A549 (cell line): ENCODE measurements around the gene OBP2A. TPM values are rescaled to one million over a fixed set of nuclear protein-coding genes. Genes with fewer than 3 reads are reported as not detected.
A peak's percentile ranks its signal among the peaks of the same experiment; 100 is the strongest.

Experiments used
- ATAC-seq, 2 experiments: fragments of 200-7000 bp in 1 of 2; fragments of >200 bp in 1 of 2; cut with Nextera tagmentation in 1 of 2; cut with Tn5 transposase in 1 of 2; 3 replicates each; pipeline versions ENCODE4 v1.8.0 to v1.9.1; 2018 to 2020; ENCODE audit warnings: mild to moderate bottlenecking in 1 of 2, moderate library complexity in 1 of 2
- CTCF ChIA-PET: fragments of 300-600 bp; sonication (Branson Sonifier 250); formaldehyde crosslinking; extraction: SDS; loops from one replicate; lab custom pipeline; 2021; ENCODE audit warnings: antibody characterized with exemption, inconsistent platforms; lab: Yijun Ruan, JAX
- POLR2A ChIA-PET: fragments of 350-600 bp; formaldehyde crosslinking; extraction: SDS; loops from one replicate; lab custom pipeline; 2021; ENCODE audit warnings: antibody characterized with exemption, inconsistent platforms; lab: Yijun Ruan, JAX
- DNase-seq, 2 experiments: peaks; one replicate each; pipeline versions ENCODE4 v3.0.0 to v3.0.0-alpha.2; 2011 to 2016; ENCODE audit warnings: low read depth in 1 of 2, low spot score in 1 of 2
- FAIRE-seq: peaks from 2 replicates; lab custom pipeline; 2011; peaks lifted over from hg19 to GRCh38; lab: Jason Lieb, UNC
- H3K27ac ChIP-seq, 2 experiments: fragments of >200 bp; sonication (Bioruptor Twin); formaldehyde crosslinking; 3 replicates each; pipeline ENCODE4 v1.5.1; 2016 to 2017
- H3K4me1 ChIP-seq: fragments of >200 bp; sonication (Bioruptor Twin); formaldehyde crosslinking; 3 replicates; pipeline ENCODE4 v1.6.1; 2016
- H3K4me2 ChIP-seq: fragments of >200 bp; sonication (Bioruptor Twin); formaldehyde crosslinking; 3 replicates; pipeline ENCODE4 v1.6.1; 2016
- H3K4me3 ChIP-seq: fragments of >200 bp; sonication (Bioruptor Twin); formaldehyde crosslinking; 3 replicates; pipeline ENCODE4 v1.5.1; 2016
- H3K9me3 ChIP-seq: fragments of >200 bp; sonication (Bioruptor Twin); formaldehyde crosslinking; 3 replicates; pipeline ENCODE4 v1.6.1; 2016
- FOSB ChIP-seq: fragments of 250-450 bp; sonication (Bioruptor Pico); IDR thresholded peaks from 2 replicates; pipeline ENCODE4 v1.5.0; 2020; ENCODE audit warnings: mild to moderate bottlenecking, moderate library complexity
- FOXS1 ChIP-seq: fragments of 250-450 bp; sonication (Bioruptor Pico); IDR thresholded peaks from 2 replicates; pipeline ENCODE4 v1.5.0; 2020; ENCODE audit warnings: mild to moderate bottlenecking, moderate library complexity
- HDAC2 ChIP-seq: fragments of 200-600 bp; sonication (generic); IDR thresholded peaks from 2 replicates; pipeline ENCODE4 v1.6.1; 2016
- HEYL ChIP-seq: fragments of 250-450 bp; sonication (Bioruptor Pico); IDR thresholded peaks from 2 replicates; pipeline ENCODE4 v1.8.0; 2021; ENCODE audit warnings: mild to moderate bottlenecking, moderate library complexity
- HOXA7 ChIP-seq: fragments of 250-450 bp; sonication (Bioruptor Pico); IDR thresholded peaks from 2 replicates; pipeline ENCODE4 v1.5.0; 2020; ENCODE audit warnings: mild to moderate bottlenecking, moderate library complexity
- JUNB ChIP-seq: fragments of >200 bp; sonication (Bioruptor Twin); formaldehyde crosslinking; IDR thresholded peaks from 2 replicates; pipeline ENCODE4 v1.6.1; 2016
- MAFK ChIP-seq: fragments of 450-650 bp; IDR thresholded peaks from 2 replicates; pipeline ENCODE4 v1.6.1; 2014; ENCODE audit not compliant: partially characterized antibody
- MAX ChIP-seq: IDR thresholded peaks from 2 replicates; pipeline ENCODE4 v1.6.1; 2012
- MYC ChIP-seq: IDR thresholded peaks from 2 replicates; pipeline ENCODE4 v1.6.1; 2012; ENCODE audit warnings: mild to moderate bottlenecking, inconsistent platforms, low read length, improper control_type of control experiment, borderline replicate concordance
- NPAS2 ChIP-seq: fragments of 250-450 bp; sonication (Bioruptor Pico); IDR thresholded peaks from 2 replicates; pipeline ENCODE4 v1.8.0; 2022; ENCODE audit warnings: mild to moderate bottlenecking, moderate library complexity, borderline replicate concordance
- RAD21 ChIP-seq, 2 experiments: fragments of >200 bp in 1 of 2; sonication (Bioruptor Twin) in 1 of 2; formaldehyde crosslinking in 1 of 2; IDR thresholded peaks in 1 of 2; conservative IDR thresholded peaks in 1 of 2; 2 replicates in 1 of 2; 3 replicates in 1 of 2; pipeline ENCODE4 v1.6.1; 2012 to 2018; ENCODE audit warnings: inconsistent platforms in 1 of 2
- REST ChIP-seq: fragments of 200-600 bp; sonication (generic); IDR thresholded peaks from 2 replicates; pipeline ENCODE4 v1.6.1; 2016; ENCODE audit warnings: antibody characterized with exemption, mild to moderate bottlenecking, moderate library complexity
- RFX5 ChIP-seq: fragments of 450-650 bp; IDR thresholded peaks from 2 replicates; pipeline ENCODE4 v1.7.1; 2014; ENCODE audit warnings: antibody characterized with exemption, mild to moderate bottlenecking, moderate library complexity
- WGBS: methylation state at CpG from one replicate; pipeline ENCODE4 v1.1.6; 2017; ENCODE audit errors: missing lambda C conversion rate; 5-methylcytosine and 5-hydroxymethylcytosine counted together
- polyA plus RNA-seq, 4 experiments: library from polyadenylated mRNA; depleted of rRNA in 3 of 4; stranded (reverse); fragments of >200 nt; fragmentation: RNase III in 1 of 4; extraction: RNeasy Plus Mini Kit Qiagen cat#74134 plus additional on column Dnase treatment in 1 of 4; gene quantifications; 2 replicates in 3 of 4; 3 replicates in 1 of 4; pipeline ENCODE4 v1.2.3, GENCODE V29; 2011 to 2017
- TF ChIP-seq, protein P1 (sequence below): fragments of 150-350 bp; IDR thresholded peaks from 2 replicates; pipeline ENCODE4 v1.6.1; 2014; ENCODE audit warnings: low read depth, mild to moderate bottlenecking, low read length
- TF ChIP-seq, protein P2 (sequence below): fragments of >200 bp; sonication (Bioruptor Twin); formaldehyde crosslinking; IDR thresholded peaks from 2 replicates; pipeline ENCODE4 v1.6.1; 2016

Gene OBP2A
- polyA plus RNA-seq, 2 of the 4 experiments (the other 2 are of a cell fraction), result not detected

DNA sequence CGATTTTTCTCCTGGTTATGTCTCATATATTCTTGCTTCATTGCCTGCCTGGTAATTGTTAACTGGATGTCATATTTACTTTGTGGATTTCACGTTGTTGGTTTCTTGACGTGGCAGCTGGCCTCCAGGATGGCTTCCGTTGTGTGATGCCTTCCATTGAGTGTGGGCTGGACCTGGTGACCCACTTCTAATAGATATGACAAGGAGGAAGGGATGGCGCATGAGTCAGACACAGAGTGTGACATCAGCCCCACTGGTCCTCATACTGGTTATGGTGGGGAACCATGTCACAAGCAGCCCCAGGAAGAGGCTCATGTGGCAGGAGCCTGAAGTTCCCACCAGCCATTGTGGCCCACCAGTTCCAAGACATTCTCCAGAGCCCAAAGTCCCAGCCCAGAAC lies 9.3 kb downstream of the OBP2A start:
- ATAC-seq, result peak; percentile 34 to 51; a peak in 3 of 6 replicates
- Histone ChIP-seq H3K4me3 (no peak overlapping the region), H3K9me3 (no peaks in the 10 kb centered on the region), H3K27ac (no peak overlapping the region), H3K4me2 (0 out of 3 replicates have a peak overlapping the region, but pooled peaks have one; percentile 3), H3K4me1 (0 out of 3 replicates have a peak, but pooled peaks cover 2% of the 10 kb centered on the region)
- CTCF ChIA-PET, result interaction anchor here (1.5 kb wide), 1 partner anchor 48 kb away, joined by 4 read pairs; no protein-coding TSS in a partner anchor
- WGBS, result 14% methylated on average over 5 of the region's 5 CpGs
- no peak for FAIRE-seq
- TF ChIP-seq, protein P1, sequence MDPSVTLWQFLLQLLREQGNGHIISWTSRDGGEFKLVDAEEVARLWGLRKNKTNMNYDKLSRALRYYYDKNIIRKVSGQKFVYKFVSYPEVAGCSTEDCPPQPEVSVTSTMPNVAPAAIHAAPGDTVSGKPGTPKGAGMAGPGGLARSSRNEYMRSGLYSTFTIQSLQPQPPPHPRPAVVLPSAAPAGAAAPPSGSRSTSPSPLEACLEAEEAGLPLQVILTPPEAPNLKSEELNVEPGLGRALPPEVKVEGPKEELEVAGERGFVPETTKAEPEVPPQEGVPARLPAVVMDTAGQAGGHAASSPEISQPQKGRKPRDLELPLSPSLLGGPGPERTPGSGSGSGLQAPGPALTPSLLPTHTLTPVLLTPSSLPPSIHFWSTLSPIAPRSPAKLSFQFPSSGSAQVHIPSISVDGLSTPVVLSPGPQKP, result no peak
- no peak for TF ChIP-seq MYC
- TF ChIP-seq HOXA7 (CRISPR knock-in tag), result no peak
- TF ChIP-seq HDAC2, result no peak
- TF ChIP-seq FOSB (CRISPR knock-in tag), result no peak
- TF ChIP-seq REST, result no peak
- no peak for TF ChIP-seq JUNB
- no peak for TF ChIP-seq RAD21 (conservative IDR thresholded peaks at IDR 0.05 in 1 of 2, IDR thresholded peaks at IDR 0.05 in 1 of 2)
- POLR2A ChIA-PET, result no interaction called here
- peak in 1 of 2 experiments; percentile 55 for DNase-seq

DNA sequence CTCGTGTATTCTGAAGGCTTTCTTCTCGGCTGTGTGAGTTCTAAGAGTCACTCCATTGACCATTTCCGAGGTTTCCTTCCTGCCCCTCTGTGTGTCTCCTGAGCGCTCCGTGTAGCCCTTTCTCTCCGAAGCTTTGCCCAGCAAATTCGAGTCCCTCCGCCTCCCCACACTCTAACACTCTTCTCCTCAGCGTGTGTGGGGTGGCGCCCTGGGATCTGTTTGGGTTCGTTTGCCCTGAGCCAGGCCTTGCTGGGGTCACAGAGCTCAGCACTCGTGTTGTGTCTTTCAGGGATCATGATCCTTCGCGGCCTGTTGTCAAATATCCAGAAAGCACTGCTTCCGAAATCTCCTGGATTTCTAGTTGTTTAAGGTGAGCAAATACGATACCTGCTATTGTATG lies 10.0 kb downstream of the OBP2A start:
- POLR2A ChIA-PET, result no interaction called here
- ATAC-seq, result no peak
- no peak for DNase-seq
- H3K9me3 ChIP-seq, result no peaks in the 10 kb centered on the region; the same call in 2 of the 3 replicates
- no peak overlapping the region for H3K27ac ChIP-seq
- 72% methylated on average over 16 of the region's 16 CpGs for WGBS
- H3K4me3 ChIP-seq, result no peak overlapping the region
- FAIRE-seq, result no peak
- no peak for TF ChIP-seq MAFK
- no peak for TF ChIP-seq HOXA7 (CRISPR knock-in tag)
- TF ChIP-seq NPAS2 (CRISPR knock-in tag), result no peak
- TF ChIP-seq HEYL, result no peak
- TF ChIP-seq RFX5, result no peak
- no peak for TF ChIP-seq FOXS1 (CRISPR knock-in tag)
- no peak overlapping the region for H3K4me2 ChIP-seq
- CTCF ChIA-PET, result interaction anchor here (0.6 to 1.5 kb wide), 2 partner anchors 37 to 48 kb away, joined by 3 to 4 read pairs; no protein-coding TSS in a partner anchor
- 0 out of 3 replicates have a peak, but pooled peaks cover 2% of the 10 kb centered on the region for H3K4me1 ChIP-seq

- Histone ChIP-seq H3K4me2 (no peak overlapping the region), H3K9me3 (peaks cover 18% of the 10 kb centered on the region; the same call in 2 of the 3 replicates), H3K27ac (no peak overlapping the region), H3K4me1 (0 out of 3 replicates have a peak, but pooled peaks cover 2% of the 10 kb centered on the region), H3K4me3 (no peak overlapping the region)
- no peak for TF ChIP-seq MYC
- TF ChIP-seq MAX, result no peak
- no peak for TF ChIP-seq FOSB (CRISPR knock-in tag)
- TF ChIP-seq, protein P2, sequence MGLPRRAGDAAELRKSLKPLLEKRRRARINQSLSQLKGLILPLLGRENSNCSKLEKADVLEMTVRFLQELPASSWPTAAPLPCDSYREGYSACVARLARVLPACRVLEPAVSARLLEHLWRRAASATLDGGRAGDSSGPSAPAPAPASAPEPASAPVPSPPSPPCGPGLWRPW, result no peak
- 23% methylated on average over 11 of the region's 11 CpGs for WGBS
- ChIA-PET CTCF (interaction anchor here (0.9 to 1.4 kb wide), 3 partner anchors 11 to 153 kb away, joined by 3 to 5 read pairs (median 3); no protein-coding TSS in a partner anchor), POLR2A (no interaction called here)
- no peak for DNase-seq
- no peak for FAIRE-seq
- peak in 1 of 2 experiments; percentile 29; a peak in 2 of 6 replicates for ATAC-seq
Observed at GRCh38 chr9:135559606-135560005, 13.7 kb downstream of the OBP2A start.
